Activated CD4-positive, alpha-beta T cell treated with anti-CD3 and anti-CD28 coated beads for 4 hours (primary cell): ENCODE measurements around the gene DEXI.
"Not testable (repeated sequence)": the region's sequence is repeated elsewhere in the genome, so short reads cannot be mapped to it uniquely, and the experiment has no call there.

Experiments used
- DNase-seq, 2 donors: peaks; one replicate each; pipeline ENCODE4 v3.0.0-alpha.2; 2020

The DEXI gene

GRCh38 chr16:10968498-10968897, 26.2 kb upstream of the DEXI start:
- DNase-seq = no peak

- DNase-seq = no peak
These were observed 25.7 kb upstream of the DEXI start for GRCh38 chr16:10967986-10968385.

GRCh38 chr16:10966559-10966958, 24.3 kb upstream of the DEXI start:
- not testable (repeated sequence) for DNase-seq

GRCh38 chr16:10966129-10966528, 23.9 kb upstream of the DEXI start:
- DNase-seq = no peak

GRCh38 chr16:10965440-10966061, 23.3 kb upstream of the DEXI start:
- no peak for DNase-seq

- DNase-seq = peak; percentile 65 to 76
These were observed 22.6 kb upstream of the DEXI start for GRCh38 chr16:10964891-10965326.

- peak; percentile 78 to 85 for DNase-seq
These were observed 22.0 kb upstream of the DEXI start for GRCh38 chr16:10964039-10964890.

- no peak for DNase-seq
These were observed 19.0 kb upstream of the DEXI start for GRCh38 chr16:10961231-10961630.

GRCh38 chr16:10959161-10959560, 16.9 kb upstream of the DEXI start:
- no peak for DNase-seq

GRCh38 chr16:10957771-10958482, 15.7 kb upstream of the DEXI start:
- DNase-seq = no peak

GRCh38 chr16:10954903-10955302, 12.6 kb upstream of the DEXI start:
- no peak for DNase-seq

- no peak for DNase-seq
These were observed 8.8 kb upstream of the DEXI start for GRCh38 chr16:10951026-10951425.

- DNase-seq = no peak
These were observed 8.1 kb upstream of the DEXI start for GRCh38 chr16:10950393-10950792.

GRCh38 chr16:10949424-10949970, 7.2 kb upstream of the DEXI start:
- peak in 1 of 2 donors; percentile 28 for DNase-seq

- no peak for DNase-seq
These were observed 5.0 kb upstream of the DEXI start for GRCh38 chr16:10947211-10947787.

GRCh38 chr16:10946308-10946707, 4.0 kb upstream of the DEXI start:
- no peak for DNase-seq

GRCh38 chr16:10945065-10945787, 3.0 kb upstream of the DEXI start:
- no peak for DNase-seq

GRCh38 chr16:10944249-10945064, 2.2 kb upstream of the DEXI start, which contains the start of gene CLEC16A:
Gene CLEC16A, plus strand, starts transcription at chr16:10944564. Its CDS starts 154 bp downstream, at chr16:10944718.
- DNase-seq = peak; percentile 93 to 96

- no peak for DNase-seq
These were observed 741 bp upstream of the DEXI start for GRCh38 chr16:10943064-10943353.

- DNase-seq = not testable (repeated sequence)
These were observed 325 bp downstream of the DEXI start for GRCh38 chr16:10941935-10942351.
